SK-N-SH (cell line): ENCODE results near the gene IZUMO1. TPM values are rescaled to one million over a fixed set of nuclear protein-coding genes. Genes with fewer than 3 reads are reported as not detected.

Source experiments
- CTCF ChIA-PET: fragments of 300-600, 350-600 bp; formaldehyde crosslinking; extraction: SDS; loops from one replicate; lab custom pipeline; 2021; lab: Yijun Ruan, JAX
- POLR2A ChIA-PET: fragments of 350-600 bp; sonication (Branson Sonifier 250); formaldehyde crosslinking; extraction: SDS; loops from one replicate; lab custom pipeline; 2020; ENCODE audit warnings: antibody characterized with exemption, inconsistent platforms; lab: Yijun Ruan, JAX
- DNase-seq: peaks from one replicate; pipeline ENCODE4 v3.0.0; 2012
- H2AFZ ChIP-seq: fragments of 200-600 bp; sonication (generic); 2 replicates; pipeline ENCODE4 v1.8.1; 2016; ENCODE audit warnings: antibody characterized with exemption, mild to moderate bottlenecking, low read depth
- H3F3A ChIP-seq: fragments of 200-600 bp; sonication (generic); replicated peaks from 2 replicates; pipeline ENCODE3; 2016; ENCODE audit warnings: antibody characterized with exemption, mild to moderate bottlenecking; ENCODE audit not compliant: insufficient read depth
- H3K27ac ChIP-seq, 2 experiments: fragments of 200-500 bp in 1 of 2; fragments of 200-600 bp in 1 of 2; sonication (Bioruptor generic) in 1 of 2; sonication (generic), shearing (Covaris generic) in 1 of 2; 2 replicates each; pipeline versions ENCODE4 v1.5.1 to v1.6.1; 2014 to 2016; ENCODE audit warnings: low read depth in 2 of 2, inconsistent platforms in 1 of 2, low read length in 1 of 2, mild to moderate bottlenecking in 1 of 2, mixed read lengths in 1 of 2
- H3K27me3 ChIP-seq: fragments of 200-600 bp; sonication (generic), shearing (Covaris generic); 2 replicates; pipeline ENCODE4 v1.6.1; 2016; ENCODE audit warnings: mixed run types; ENCODE audit not compliant: insufficient read depth
- H3K36me3 ChIP-seq, 2 experiments: fragments of 200-500 bp in 1 of 2; fragments of 200-600 bp in 1 of 2; sonication (Bioruptor generic) in 1 of 2; sonication (generic) in 1 of 2; replicated peaks in 1 of 2; 2 replicates each; pipeline versions ENCODE3 to v1.5.1; 2014 to 2016; ENCODE audit warnings: low read length in 1 of 2, mild to moderate bottlenecking in 1 of 2; ENCODE audit not compliant: insufficient read depth in 2 of 2, control insufficient read depth in 1 of 2
- H3K4me1 ChIP-seq, 2 experiments: fragments of 200-500 bp in 1 of 2; fragments of 200-600 bp in 1 of 2; sonication (Bioruptor generic) in 1 of 2; sonication (generic), shearing (Covaris generic) in 1 of 2; 2 replicates each; pipeline versions ENCODE4 v1.5.1 to v1.6.1; 2014 to 2016; ENCODE audit warnings: low read depth in 1 of 2, low read length in 1 of 2, mixed run types in 1 of 2; ENCODE audit not compliant: insufficient read depth in 2 of 2, control insufficient read depth in 1 of 2
- H3K4me2 ChIP-seq: fragments of 200-600 bp; sonication (generic), shearing (Covaris generic); 2 replicates; pipeline ENCODE4 v1.6.1; 2017; ENCODE audit warnings: mixed run types
- H3K4me3 ChIP-seq, 2 experiments: fragments of 200-500 bp in 1 of 2; fragments of 200-600 bp in 1 of 2; sonication (Bioruptor generic) in 1 of 2; sonication (generic), shearing (Covaris generic) in 1 of 2; 2 replicates each; pipeline versions ENCODE4 v1.5.1 to v1.8.1; 2014 to 2016; ENCODE audit warnings: low read depth in 2 of 2, inconsistent platforms in 1 of 2, low read length in 1 of 2, mild to moderate bottlenecking in 1 of 2, mixed read lengths in 1 of 2, moderate library complexity in 1 of 2
- H3K79me2 ChIP-seq: fragments of 200-600 bp; sonication (generic); 2 replicates; pipeline ENCODE4 v1.8.1; 2017; ENCODE audit warnings: mild to moderate bottlenecking; ENCODE audit not compliant: insufficient read depth
- H3K9ac ChIP-seq: fragments of 200-600 bp; sonication (generic); 2 replicates; pipeline ENCODE4 v1.6.1; 2017; ENCODE audit warnings: mixed run types
- H3K9me2 ChIP-seq: fragments of 200-600 bp; sonication (generic); 2 replicates; pipeline ENCODE4 v1.6.1; 2017; ENCODE audit warnings: mixed run types
- H3K9me3 ChIP-seq: fragments of 200-600 bp; sonication (generic); 2 replicates; pipeline ENCODE4 v1.6.1; 2017; ENCODE audit warnings: mixed run types, mild to moderate bottlenecking, moderate library complexity
- H4K20me1 ChIP-seq: fragments of 200-600 bp; sonication (generic); 2 replicates; pipeline ENCODE4 v1.6.1; 2017; ENCODE audit warnings: mild to moderate bottlenecking, mixed run types; ENCODE audit not compliant: insufficient read depth
- CHD2 ChIP-seq: fragments of 150-350 bp; IDR thresholded peaks from 2 replicates; pipeline ENCODE4 v1.6.1; 2018; ENCODE audit warnings: low read length; ENCODE audit not compliant: partially characterized antibody
- FOSL2 ChIP-seq: IDR thresholded peaks from 2 replicates; pipeline ENCODE4 v1.4.0; 2012; ENCODE audit warnings: low read depth, mild to moderate bottlenecking, moderate library complexity, borderline replicate concordance
- FOXJ3 ChIP-seq: sonication (generic); formaldehyde crosslinking; IDR thresholded peaks from 2 replicates; pipeline ENCODE4 v1.5.1; 2020; ENCODE audit warnings: mild to moderate bottlenecking, missing genetic modification reagents
- FOXM1 ChIP-seq: IDR thresholded peaks from 2 replicates; pipeline ENCODE4 v1.4.0; 2012; ENCODE audit warnings: low read depth, mild to moderate bottlenecking
- GABPA ChIP-seq: IDR thresholded peaks from 2 replicates; pipeline ENCODE4 v1.4.0; 2012; ENCODE audit warnings: low read depth, mild to moderate bottlenecking
- GATA2 ChIP-seq: sonication (generic); formaldehyde crosslinking; IDR thresholded peaks from 2 replicates; pipeline ENCODE4 v1.5.0; 2020; ENCODE audit warnings: mild to moderate bottlenecking, missing genetic modification reagents
- MAX ChIP-seq: IDR thresholded peaks from 2 replicates; pipeline ENCODE4 v1.4.0; 2012; ENCODE audit warnings: low read depth
- NFIC ChIP-seq: IDR thresholded peaks from 2 replicates; pipeline ENCODE4 v1.4.0; 2012; ENCODE audit warnings: borderline replicate concordance
- NRF1 ChIP-seq: IDR thresholded peaks from 2 replicates; pipeline ENCODE4 v1.6.1; 2012; ENCODE audit warnings: low read depth, mild to moderate bottlenecking, low read length
- RFX5 ChIP-seq: IDR thresholded peaks from 2 replicates; pipeline ENCODE4 v1.6.1; 2012; ENCODE audit warnings: mild to moderate bottlenecking, improper control_type of control experiment, low read length
- SIN3A ChIP-seq: IDR thresholded peaks from 2 replicates; pipeline ENCODE4 v1.6.1; 2012; ENCODE audit warnings: low read depth, mild to moderate bottlenecking, low read length, moderate library complexity, borderline replicate concordance
- TCF12 ChIP-seq: IDR thresholded peaks from 2 replicates; pipeline ENCODE4 v1.4.0; 2012
- TEAD4 ChIP-seq: IDR thresholded peaks from 2 replicates; pipeline ENCODE4 v1.4.0; 2012; ENCODE audit warnings: mild to moderate bottlenecking, borderline replicate concordance; ENCODE audit not compliant: insufficient read depth
- YY1 ChIP-seq: IDR thresholded peaks from 2 replicates; pipeline ENCODE4 v1.4.0; 2012; ENCODE audit warnings: low read depth, mild to moderate bottlenecking
- ZBTB33 ChIP-seq: IDR thresholded peaks from 2 replicates; pipeline ENCODE4 v1.4.0; 2012; ENCODE audit warnings: low read depth, borderline replicate concordance
- WGBS: methylation state at CpG from one replicate; pipeline ENCODE4 v1.1.6; 2017; ENCODE audit warnings: low lambda C conversion rate; 5-methylcytosine and 5-hydroxymethylcytosine counted together
- polyA plus RNA-seq, 3 experiments: library from polyadenylated mRNA; depleted of rRNA; stranded (reverse); fragments of >200 nt; gene quantifications; 2 replicates each; pipeline ENCODE4 v1.2.3, GENCODE V29; 2012
- TF ChIP-seq, protein P1 (sequence below): IDR thresholded peaks from 2 replicates; pipeline ENCODE4; 2012

Gene IZUMO1
- polyA plus RNA-seq, 1 of the 3 experiments (the other 2 are of a cell fraction), result 0.03 TPM

GRCh38 chr19:48702701-48703100 is 44.0 kb downstream of the IZUMO1 start (continued):
- TF ChIP-seq ZBTB33 (no peak), TCF12 (no peak), TEAD4 (no peak)

- H2AFZ ChIP-seq, result no peak overlapping the region
- H3K9ac ChIP-seq, result no peak overlapping the region
- CTCF ChIA-PET, result interaction anchor here (1.3 kb wide), 1 partner anchor 23 kb away, joined by 5 read pairs; no protein-coding TSS in a partner anchor
- H3K4me1 ChIP-seq, result peaks cover 0 to 5% of the 10 kb centered on the region in 2 experiments; a peak in 1 of 4 replicates
- H4K20me1 ChIP-seq, result no peaks in the 10 kb centered on the region
- 55% methylated on average over 4 of the region's 4 CpGs for WGBS
- TF ChIP-seq MAX (0 out of 2 replicates have a peak, but pooled peaks have one; percentile 29), NRF1 (no peak), GATA2 (CRISPR knock-in tag) (no peak), ZBTB33 (no peak), NFIC (peak; percentile 73)
- no peaks in the 10 kb centered on the region for H3K9me3 ChIP-seq
- no peaks in the 10 kb centered on the region for H3K36me3 ChIP-seq
- H3K79me2 ChIP-seq, result no peaks in the 10 kb centered on the region
- POLR2A ChIA-PET, result interaction anchor here (0.6 to 0.9 kb wide), 2 partner anchors 13 to 18 kb away, joined by 3 to 4 read pairs; no protein-coding TSS in a partner anchor
- H3K9me2 ChIP-seq, result no peaks in the 10 kb centered on the region
- H3K4me2 ChIP-seq, result no peak overlapping the region
- peaks cover 5% of the 10 kb centered on the region for H3F3A ChIP-seq
- H3K27ac ChIP-seq, result no peak overlapping the region
- DNase-seq, result no peak
- no peaks in the 10 kb centered on the region for H3K27me3 ChIP-seq
- no peak overlapping the region for H3K4me3 ChIP-seq
Observed at GRCh38 chr19:48698046-48698445, 48.7 kb downstream of the IZUMO1 start.

- DNase-seq, result no peak
- no peaks in the 10 kb centered on the region for H3K27me3 ChIP-seq
- H3K9me3 ChIP-seq, result no peaks in the 10 kb centered on the region
- H3K4me3 ChIP-seq, result no peak overlapping the region
- POLR2A ChIA-PET, result no interaction called here
- no peak overlapping the region for H2AFZ ChIP-seq
- WGBS, result 78% methylated on average over 34 of the region's 34 CpGs
- peaks cover 0 to 5% of the 10 kb centered on the region in 2 experiments; a peak in 1 of 4 replicates for H3K4me1 ChIP-seq
- H3K9me2 ChIP-seq, result no peaks in the 10 kb centered on the region
- no peaks in the 10 kb centered on the region for H4K20me1 ChIP-seq
- H3F3A ChIP-seq, result peaks cover 5% of the 10 kb centered on the region
- CTCF ChIA-PET, result interaction anchor here (0.8 to 1.6 kb wide), 2 partner anchors 22 to 91 kb away, joined by 3 read pairs; no protein-coding TSS in a partner anchor
- no peaks in the 10 kb centered on the region for H3K79me2 ChIP-seq
- no peak overlapping the region for H3K9ac ChIP-seq
- H3K36me3 ChIP-seq, result no peaks in the 10 kb centered on the region
- no peak overlapping the region for H3K4me2 ChIP-seq
- H3K27ac ChIP-seq, result no peak overlapping the region
- TF ChIP-seq SIN3A (no peak), RFX5 (no peak), TCF12 (no peak), FOXJ3 (no peak), YY1 (no peak), GATA2 (CRISPR knock-in tag) (no peak), CHD2 (no peak), ZBTB33 (no peak), NFIC (no peak), FOSL2 (no peak), FOXM1 (no peak), GABPA (no peak), TEAD4 (no peak)
- TF ChIP-seq, protein P1, sequence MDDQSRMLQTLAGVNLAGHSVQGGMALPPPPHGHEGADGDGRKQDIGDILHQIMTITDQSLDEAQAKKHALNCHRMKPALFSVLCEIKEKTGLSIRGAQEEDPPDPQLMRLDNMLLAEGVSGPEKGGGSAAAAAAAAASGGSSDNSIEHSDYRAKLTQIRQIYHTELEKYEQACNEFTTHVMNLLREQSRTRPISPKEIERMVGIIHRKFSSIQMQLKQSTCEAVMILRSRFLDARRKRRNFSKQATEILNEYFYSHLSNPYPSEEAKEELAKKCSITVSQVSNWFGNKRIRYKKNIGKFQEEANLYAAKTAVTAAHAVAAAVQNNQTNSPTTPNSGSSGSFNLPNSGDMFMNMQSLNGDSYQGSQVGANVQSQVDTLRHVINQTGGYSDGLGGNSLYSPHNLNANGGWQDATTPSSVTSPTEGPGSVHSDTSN, result no peak
Observed at GRCh38 chr19:48696353-48697010, 50.2 kb downstream of the IZUMO1 start.
